ENCODE data around the gene SNX7.

DNA sequence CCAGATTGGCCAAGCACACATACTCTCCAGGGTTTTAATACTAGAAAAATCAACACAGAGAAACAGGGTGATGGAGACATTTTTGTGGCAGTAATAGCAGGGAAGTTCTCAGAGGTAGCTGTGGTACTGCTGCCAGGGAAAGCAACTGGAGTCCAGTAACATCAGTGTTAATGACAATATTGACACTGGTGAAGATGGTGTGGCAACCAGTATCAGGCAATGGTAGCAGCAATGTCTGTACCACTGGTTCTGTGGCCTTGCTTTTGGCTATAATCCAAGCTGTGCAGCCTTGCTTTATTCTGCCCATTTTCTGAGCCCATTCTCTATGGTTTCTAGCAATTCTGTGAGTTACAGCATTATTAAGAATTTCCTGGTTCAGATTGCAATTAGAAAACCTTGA is 1.6 kb upstream of the SNX7 start:
- TF ChIP-seq, protein P1, sequence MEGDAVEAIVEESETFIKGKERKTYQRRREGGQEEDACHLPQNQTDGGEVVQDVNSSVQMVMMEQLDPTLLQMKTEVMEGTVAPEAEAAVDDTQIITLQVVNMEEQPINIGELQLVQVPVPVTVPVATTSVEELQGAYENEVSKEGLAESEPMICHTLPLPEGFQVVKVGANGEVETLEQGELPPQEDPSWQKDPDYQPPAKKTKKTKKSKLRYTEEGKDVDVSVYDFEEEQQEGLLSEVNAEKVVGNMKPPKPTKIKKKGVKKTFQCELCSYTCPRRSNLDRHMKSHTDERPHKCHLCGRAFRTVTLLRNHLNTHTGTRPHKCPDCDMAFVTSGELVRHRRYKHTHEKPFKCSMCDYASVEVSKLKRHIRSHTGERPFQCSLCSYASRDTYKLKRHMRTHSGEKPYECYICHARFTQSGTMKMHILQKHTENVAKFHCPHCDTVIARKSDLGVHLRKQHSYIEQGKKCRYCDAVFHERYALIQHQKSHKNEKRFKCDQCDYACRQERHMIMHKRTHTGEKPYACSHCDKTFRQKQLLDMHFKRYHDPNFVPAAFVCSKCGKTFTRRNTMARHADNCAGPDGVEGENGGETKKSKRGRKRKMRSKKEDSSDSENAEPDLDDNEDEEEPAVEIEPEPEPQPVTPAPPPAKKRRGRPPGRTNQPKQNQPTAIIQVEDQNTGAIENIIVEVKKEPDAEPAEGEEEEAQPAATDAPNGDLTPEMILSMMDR (conservative IDR thresholded peaks at IDR 0.05 in 1 of 2, IDR thresholded peaks at IDR 0.05 in 1 of 2; ENCODE audit: low read depth in 1 of 2, low read length in 2 of 2) = no peak
- no peak for TF ChIP-seq EZH2 (IDR thresholded peaks at IDR 0.05; ENCODE audit: low read length, missing control alignments)
